Type B pancreatic cell (in vitro differentiated cells): ENCODE results near the gene STK32B. TPM values are rescaled to one million over a fixed set of nuclear protein-coding genes. Genes with fewer than 3 reads are reported as not detected.

Experiments
- DNase-seq: peaks from one replicate; pipeline ENCODE4 v3.0.0; 2021; ENCODE audit warnings: mixed read lengths; ENCODE audit not compliant: unreplicated experiment; ENCODE audit errors: extremely low spot score
- H3K27ac Mint-ChIP-seq: 2 replicates; pipeline ENCODE4 v1.8.0; 2021; ENCODE audit warnings: mild to moderate bottlenecking, mixed read lengths
- H3K27me3 Mint-ChIP-seq: 2 replicates; pipeline ENCODE4 v1.8.0; 2021; ENCODE audit warnings: mixed read lengths
- H3K36me3 Mint-ChIP-seq: 2 replicates; pipeline ENCODE4 v1.8.0; 2021; ENCODE audit warnings: mixed read lengths
- H3K4me1 Mint-ChIP-seq: one replicate; pipeline ENCODE4 v1.8.0; 2021; ENCODE audit warnings: mixed read lengths; ENCODE audit not compliant: unreplicated experiment
- H3K4me3 Mint-ChIP-seq: 2 replicates; pipeline ENCODE4 v1.8.0; 2021; ENCODE audit warnings: mild to moderate bottlenecking, mixed read lengths
- H3K9me3 Mint-ChIP-seq: 2 replicates; pipeline ENCODE4 v1.8.0; 2021; ENCODE audit warnings: mixed read lengths
- total RNA-seq: library from RNA; stranded (reverse); gene quantifications from 2 replicates; pipeline ENCODE4 v1.2.1, GENCODE V29; 2021; ENCODE audit warnings: low replicate concordance
- TF ChIP-seq, protein P1 (sequence below): fragments of 200-600 bp; sonication (generic); conservative IDR thresholded peaks from 2 replicates; pipeline ENCODE4 v1.5.0; 2021; ENCODE audit warnings: antibody characterized with exemption, mild to moderate bottlenecking

STK32B gene
- total RNA-seq, 1 donor from 2014 or later = 3.0 TPM

DNA sequence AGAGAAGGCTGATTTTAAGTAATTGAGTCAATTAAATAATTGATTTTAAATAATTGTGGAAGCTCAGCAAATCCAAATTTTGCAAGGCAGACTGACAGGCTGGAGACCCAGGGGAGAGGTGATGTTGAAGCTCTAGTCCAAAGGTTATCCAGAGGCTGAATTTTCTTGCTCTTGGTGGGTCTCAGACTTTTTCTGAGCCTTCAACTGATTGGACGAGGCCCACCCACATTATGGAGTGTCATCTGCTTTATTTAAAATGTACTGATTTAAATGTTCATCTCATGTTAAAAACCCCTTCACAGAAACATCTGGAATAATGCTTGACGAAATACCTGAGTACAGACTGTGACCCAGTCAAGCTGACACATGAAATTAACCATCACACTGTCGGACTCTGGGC lies 20.4 kb upstream of the STK32B start:
- no peak overlapping the region for H3K4me3 Mint-ChIP-seq
- TF ChIP-seq, protein P1, sequence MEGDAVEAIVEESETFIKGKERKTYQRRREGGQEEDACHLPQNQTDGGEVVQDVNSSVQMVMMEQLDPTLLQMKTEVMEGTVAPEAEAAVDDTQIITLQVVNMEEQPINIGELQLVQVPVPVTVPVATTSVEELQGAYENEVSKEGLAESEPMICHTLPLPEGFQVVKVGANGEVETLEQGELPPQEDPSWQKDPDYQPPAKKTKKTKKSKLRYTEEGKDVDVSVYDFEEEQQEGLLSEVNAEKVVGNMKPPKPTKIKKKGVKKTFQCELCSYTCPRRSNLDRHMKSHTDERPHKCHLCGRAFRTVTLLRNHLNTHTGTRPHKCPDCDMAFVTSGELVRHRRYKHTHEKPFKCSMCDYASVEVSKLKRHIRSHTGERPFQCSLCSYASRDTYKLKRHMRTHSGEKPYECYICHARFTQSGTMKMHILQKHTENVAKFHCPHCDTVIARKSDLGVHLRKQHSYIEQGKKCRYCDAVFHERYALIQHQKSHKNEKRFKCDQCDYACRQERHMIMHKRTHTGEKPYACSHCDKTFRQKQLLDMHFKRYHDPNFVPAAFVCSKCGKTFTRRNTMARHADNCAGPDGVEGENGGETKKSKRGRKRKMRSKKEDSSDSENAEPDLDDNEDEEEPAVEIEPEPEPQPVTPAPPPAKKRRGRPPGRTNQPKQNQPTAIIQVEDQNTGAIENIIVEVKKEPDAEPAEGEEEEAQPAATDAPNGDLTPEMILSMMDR = no peak
- no peak overlapping the region for H3K27ac Mint-ChIP-seq
- peaks cover 29% of the 10 kb centered on the region for H3K4me1 Mint-ChIP-seq
- H3K9me3 Mint-ChIP-seq = peaks cover 3% of the 10 kb centered on the region
- no peaks in the 10 kb centered on the region for H3K36me3 Mint-ChIP-seq
- no peak for DNase-seq
- peaks cover 54% of the 10 kb centered on the region for H3K27me3 Mint-ChIP-seq

DNA sequence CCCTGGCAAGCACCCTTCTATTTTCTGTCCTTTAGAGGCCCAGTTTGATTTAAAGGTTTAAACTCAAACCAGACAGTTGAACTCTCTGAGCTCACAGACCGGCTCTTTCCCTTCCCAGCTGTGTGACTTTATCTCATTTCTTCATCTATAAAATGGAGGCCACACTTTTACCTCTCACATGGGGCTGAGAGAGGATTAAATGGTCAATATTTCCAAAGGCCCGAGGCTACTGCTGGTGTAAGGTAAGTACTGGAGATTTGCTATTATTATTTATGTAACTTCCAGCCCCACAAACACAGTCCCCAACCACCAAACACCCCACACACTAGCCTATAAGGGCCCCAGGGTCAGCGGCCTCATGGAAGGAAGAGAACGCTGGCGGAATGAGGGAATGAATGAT lies 18.5 kb upstream of the STK32B start:
- TF ChIP-seq, protein P1 = no peak
- no peak overlapping the region for H3K27ac Mint-ChIP-seq
- H3K4me3 Mint-ChIP-seq = peak overlapping the region; percentile 2
- H3K9me3 Mint-ChIP-seq = peaks cover 3% of the 10 kb centered on the region
- H3K27me3 Mint-ChIP-seq = peaks cover 42% of the 10 kb centered on the region
- peaks cover 31% of the 10 kb centered on the region for H3K4me1 Mint-ChIP-seq
- no peaks in the 10 kb centered on the region for H3K36me3 Mint-ChIP-seq
- DNase-seq = no peak

DNA sequence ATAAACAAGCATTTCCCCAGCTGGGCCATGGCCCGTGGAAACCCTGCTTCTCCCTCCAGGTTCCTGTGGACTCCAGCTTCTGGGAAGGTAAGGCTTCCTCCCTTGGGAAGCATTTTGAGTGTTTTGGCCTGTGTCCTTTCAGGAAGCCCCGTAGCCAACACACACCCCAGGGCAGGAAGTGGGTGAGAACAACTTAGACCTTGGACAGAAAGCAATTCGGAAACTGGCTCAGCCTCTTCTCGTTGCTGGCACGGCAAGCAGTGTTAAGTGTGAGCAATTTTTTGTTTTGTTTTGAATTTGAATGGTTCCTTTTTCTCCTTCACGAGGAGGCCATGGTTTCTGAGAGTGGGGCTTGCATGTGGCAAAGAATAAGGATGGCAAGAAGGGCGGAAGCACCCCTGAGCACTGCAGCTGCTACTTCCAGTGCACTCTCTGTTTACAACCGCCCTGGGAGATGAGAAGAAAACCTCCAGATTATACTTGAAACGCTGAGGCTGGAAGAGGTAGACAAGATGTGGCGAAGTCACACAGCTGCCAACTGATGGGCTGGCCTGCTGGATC lies 17.9 kb upstream of the STK32B start:
- no peak for DNase-seq
- peaks cover 31% of the 10 kb centered on the region for H3K4me1 Mint-ChIP-seq
- no peaks in the 10 kb centered on the region for H3K36me3 Mint-ChIP-seq
- peaks cover 38% of the 10 kb centered on the region for H3K27me3 Mint-ChIP-seq
- H3K27ac Mint-ChIP-seq = no peak overlapping the region
- H3K9me3 Mint-ChIP-seq = peaks cover 3% of the 10 kb centered on the region
- TF ChIP-seq, protein P1 = no peak
- H3K4me3 Mint-ChIP-seq = no peak overlapping the region

DNA sequence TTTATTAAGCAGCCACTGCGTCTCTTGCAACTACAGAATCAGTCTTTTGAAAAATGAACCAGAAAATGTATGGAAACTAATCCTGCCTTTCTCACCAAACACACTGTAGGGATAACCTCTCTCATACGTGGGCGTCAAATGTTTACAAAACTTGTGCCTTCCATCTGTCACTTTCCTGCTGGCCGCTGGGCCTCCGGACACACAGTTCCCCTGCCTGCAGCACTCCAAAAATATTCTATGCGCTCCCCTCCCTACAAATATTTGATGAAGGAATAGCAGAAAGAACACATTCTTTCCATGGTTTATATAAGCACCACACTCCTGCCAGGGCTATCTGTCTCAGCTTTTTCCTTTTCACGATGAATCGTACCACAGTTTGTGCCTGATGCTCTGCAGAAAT lies 17.1 kb upstream of the STK32B start:
- peaks cover 30% of the 10 kb centered on the region for H3K27me3 Mint-ChIP-seq
- peaks cover 3% of the 10 kb centered on the region for H3K9me3 Mint-ChIP-seq
- no peak overlapping the region for H3K27ac Mint-ChIP-seq
- DNase-seq = no peak
- H3K36me3 Mint-ChIP-seq = no peaks in the 10 kb centered on the region
- H3K4me1 Mint-ChIP-seq = peaks cover 31% of the 10 kb centered on the region
- H3K4me3 Mint-ChIP-seq = peak overlapping the region; percentile 40
- TF ChIP-seq, protein P1 = no peak

DNA sequence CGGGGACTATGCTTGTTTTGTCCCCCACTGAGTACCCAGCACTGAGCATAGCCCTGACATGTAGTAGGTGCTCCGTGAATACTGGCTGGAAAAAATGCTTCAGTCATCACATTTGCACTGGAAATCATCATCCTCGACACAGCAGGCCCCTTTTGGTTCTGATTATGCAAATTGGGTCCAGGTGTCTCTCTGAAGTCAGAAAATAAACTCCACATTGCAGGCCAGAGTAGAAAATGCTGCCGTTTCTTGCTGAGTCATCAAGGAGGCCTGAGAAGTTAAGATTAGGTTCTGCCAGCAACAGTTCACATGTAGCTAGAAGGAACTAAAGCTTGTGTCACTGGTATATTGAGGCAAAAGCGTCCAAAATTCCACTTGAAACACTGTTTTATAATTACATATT lies 15.0 kb upstream of the STK32B start:
- no peak for DNase-seq
- Mint-ChIP-seq H3K4me1 (peaks cover 31% of the 10 kb centered on the region), H3K27ac (no peak overlapping the region), H3K4me3 (peak overlapping the region; percentile 41), H3K36me3 (no peaks in the 10 kb centered on the region), H3K9me3 (no peaks in the 10 kb centered on the region), H3K27me3 (peaks cover 19% of the 10 kb centered on the region)
- TF ChIP-seq, protein P1 = no peak
